ENCODE data around the gene HOXD10. TPM values are rescaled to one million over a fixed set of nuclear protein-coding genes. Genes with fewer than 3 reads are reported as not detected.

The HOXD10 gene
- polyA plus RNA-seq, 1 experiment: not detected

- no peak for DNase-seq (ENCODE audit: low read depth, low spot score)
- Histone ChIP-seq H3K27ac (ENCODE audit: low read depth, low read length) (no peak overlapping the region), H3K4me3 (ENCODE audit: low read depth, low read length) (no peak overlapping the region), H3K9me3 (ENCODE audit: control insufficient read depth, insufficient read depth, low read length) (peaks cover 5% of the 10 kb centered on the region; the same call in 1 of the 2 replicates), H3K27me3 (ENCODE audit: control insufficient read depth, insufficient read depth, low read length) (peaks cover 80% of the 10 kb centered on the region)
- TF ChIP-seq, protein P1, sequence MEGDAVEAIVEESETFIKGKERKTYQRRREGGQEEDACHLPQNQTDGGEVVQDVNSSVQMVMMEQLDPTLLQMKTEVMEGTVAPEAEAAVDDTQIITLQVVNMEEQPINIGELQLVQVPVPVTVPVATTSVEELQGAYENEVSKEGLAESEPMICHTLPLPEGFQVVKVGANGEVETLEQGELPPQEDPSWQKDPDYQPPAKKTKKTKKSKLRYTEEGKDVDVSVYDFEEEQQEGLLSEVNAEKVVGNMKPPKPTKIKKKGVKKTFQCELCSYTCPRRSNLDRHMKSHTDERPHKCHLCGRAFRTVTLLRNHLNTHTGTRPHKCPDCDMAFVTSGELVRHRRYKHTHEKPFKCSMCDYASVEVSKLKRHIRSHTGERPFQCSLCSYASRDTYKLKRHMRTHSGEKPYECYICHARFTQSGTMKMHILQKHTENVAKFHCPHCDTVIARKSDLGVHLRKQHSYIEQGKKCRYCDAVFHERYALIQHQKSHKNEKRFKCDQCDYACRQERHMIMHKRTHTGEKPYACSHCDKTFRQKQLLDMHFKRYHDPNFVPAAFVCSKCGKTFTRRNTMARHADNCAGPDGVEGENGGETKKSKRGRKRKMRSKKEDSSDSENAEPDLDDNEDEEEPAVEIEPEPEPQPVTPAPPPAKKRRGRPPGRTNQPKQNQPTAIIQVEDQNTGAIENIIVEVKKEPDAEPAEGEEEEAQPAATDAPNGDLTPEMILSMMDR (IDR thresholded peaks at IDR 0.05; ENCODE audit: low read depth, low read length): no peak
- CTCF ChIA-PET: interaction anchor here (1.0 to 3.1 kb wide), 6 partner anchors 19 to 509 kb away, joined by 3 to 21 read pairs (median 8); no protein-coding TSS in a partner anchor
- POLR2A ChIA-PET: no interaction called here
These were observed 28.7 kb downstream of the HOXD10 start for GRCh38 chr2:176145085-176145969.

- DNase-seq (ENCODE audit: low read depth, low spot score): no peak
- Histone ChIP-seq H3K27ac (ENCODE audit: low read depth, low read length) (no peak overlapping the region), H3K4me3 (ENCODE audit: low read depth, low read length) (no peak overlapping the region), H3K9me3 (ENCODE audit: control insufficient read depth, insufficient read depth, low read length) (peaks cover 4% of the 10 kb centered on the region; the same call in 1 of the 2 replicates), H3K27me3 (ENCODE audit: control insufficient read depth, insufficient read depth, low read length) (peaks cover 81% of the 10 kb centered on the region)
- TF ChIP-seq, protein P1 (IDR thresholded peaks at IDR 0.05; ENCODE audit: low read depth, low read length): no peak
- ChIA-PET CTCF (interaction anchor here (1.0 kb wide), 1 partner anchor 309 kb away, joined by 10 read pairs; no protein-coding TSS in a partner anchor), POLR2A (no interaction called here)
These were observed 29.5 kb downstream of the HOXD10 start for GRCh38 chr2:176146101-176146500.

DNA sequence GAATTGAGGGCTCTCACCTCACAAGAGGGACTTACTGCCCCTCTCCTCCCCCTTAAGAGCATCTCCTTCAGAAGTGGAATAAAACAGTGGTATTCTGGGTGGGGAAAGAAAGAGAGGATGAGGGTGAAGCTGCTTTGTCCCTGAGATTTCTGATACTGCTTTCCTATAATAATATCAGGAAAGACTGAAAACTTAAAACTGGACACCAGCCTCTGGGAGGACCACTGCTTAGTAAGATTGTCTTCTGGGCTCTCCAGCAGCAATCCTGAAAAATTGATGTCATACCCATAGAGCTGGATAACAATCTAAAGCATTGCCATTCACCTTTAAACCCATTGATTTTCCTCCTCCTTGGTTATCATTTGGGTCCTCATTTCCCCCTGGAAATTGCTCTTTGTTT, 30.1 kb downstream of the HOXD10 start:
- H3K27me3 ChIP-seq (ENCODE audit: control insufficient read depth, insufficient read depth, low read length): peaks cover 82% of the 10 kb centered on the region
- peaks cover 4% of the 10 kb centered on the region; the same call in 1 of the 2 replicates for H3K9me3 ChIP-seq (ENCODE audit: control insufficient read depth, insufficient read depth, low read length)
- CTCF ChIA-PET: no interaction called here
- TF ChIP-seq, protein P1 (IDR thresholded peaks at IDR 0.05; ENCODE audit: low read depth, low read length): no peak
- H3K4me3 ChIP-seq (ENCODE audit: low read depth, low read length): no peak overlapping the region
- no peak for DNase-seq (ENCODE audit: low read depth, low spot score)
- POLR2A ChIA-PET: no interaction called here
- H3K27ac ChIP-seq (ENCODE audit: low read depth, low read length): no peak overlapping the region

DNA sequence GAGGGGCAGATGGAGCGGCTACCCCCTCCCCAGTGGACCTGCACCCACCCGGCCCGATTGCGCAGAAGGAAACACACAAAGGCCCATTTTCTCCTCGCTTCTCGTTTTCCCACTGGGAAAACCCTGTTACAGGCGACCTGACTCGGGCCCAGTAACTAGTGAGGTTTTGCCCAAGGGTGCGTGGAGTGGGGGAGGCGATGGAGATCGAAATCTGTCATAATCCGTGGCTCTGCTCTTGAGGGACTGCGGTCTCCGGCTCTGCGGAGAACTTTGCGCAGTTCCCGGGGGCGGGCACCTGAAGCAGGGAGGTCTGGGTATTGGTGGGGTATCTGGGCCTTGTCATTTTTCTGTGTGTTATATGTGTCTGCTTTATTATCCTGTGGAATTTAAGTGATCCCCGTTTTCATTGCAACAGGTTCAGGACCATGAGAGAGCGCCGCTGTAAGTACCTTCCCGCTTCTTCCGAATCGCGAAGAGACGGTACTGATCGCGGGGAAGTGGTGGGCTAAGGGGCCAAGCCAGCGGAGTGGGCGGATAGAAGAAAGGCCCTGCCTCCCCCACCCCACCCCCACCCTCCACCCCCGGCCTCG, 30.7 kb downstream of the HOXD10 start:
- no peak overlapping the region for H3K4me3 ChIP-seq (ENCODE audit: low read depth, low read length)
- no peak overlapping the region for H3K27ac ChIP-seq (ENCODE audit: low read depth, low read length)
- H3K27me3 ChIP-seq (ENCODE audit: control insufficient read depth, insufficient read depth, low read length): peaks cover 84% of the 10 kb centered on the region
- ChIA-PET CTCF (no interaction called here), POLR2A (no interaction called here)
- no peak for DNase-seq (ENCODE audit: low read depth, low spot score)
- TF ChIP-seq, protein P1 (IDR thresholded peaks at IDR 0.05; ENCODE audit: low read depth, low read length): no peak
- H3K9me3 ChIP-seq (ENCODE audit: control insufficient read depth, insufficient read depth, low read length): peaks cover 4% of the 10 kb centered on the region; the same call in 1 of the 2 replicates
